Endothelial cell (in vitro differentiated cells): ENCODE results near the gene ARHGEF28. TPM values are rescaled to one million over a fixed set of nuclear protein-coding genes. Genes with fewer than 3 reads are reported as not detected.

Experiments used
- DNase-seq: peaks from one replicate; pipeline ENCODE4 v3.0.0; 2021; ENCODE audit warnings: low spot score
- H3K27ac Mint-ChIP-seq: one replicate; pipeline ENCODE4 v1.8.0; 2021; ENCODE audit warnings: mixed read lengths, inconsistent platforms; ENCODE audit not compliant: unreplicated experiment
- H3K27me3 Mint-ChIP-seq: one replicate; pipeline ENCODE4 v1.8.0; 2021; ENCODE audit warnings: mild to moderate bottlenecking, moderate library complexity, mixed read lengths, inconsistent platforms; ENCODE audit not compliant: unreplicated experiment
- H3K36me3 Mint-ChIP-seq: one replicate; pipeline ENCODE4 v1.8.0; 2021; ENCODE audit warnings: mild to moderate bottlenecking, low read depth, mixed read lengths, inconsistent platforms; ENCODE audit not compliant: unreplicated experiment
- H3K4me1 Mint-ChIP-seq: one replicate; pipeline ENCODE4 v1.8.0; 2021; ENCODE audit warnings: mild to moderate bottlenecking, mixed read lengths, inconsistent platforms; ENCODE audit not compliant: unreplicated experiment
- H3K4me3 Mint-ChIP-seq: one replicate; pipeline ENCODE4 v1.8.0; 2021; ENCODE audit warnings: mild to moderate bottlenecking, mixed read lengths, inconsistent platforms; ENCODE audit not compliant: unreplicated experiment
- H3K9me3 Mint-ChIP-seq: one replicate; pipeline ENCODE4 v1.8.0; 2021; ENCODE audit warnings: mixed read lengths, inconsistent platforms; ENCODE audit not compliant: unreplicated experiment
- CTCF ChIP-seq: fragments of 200-600 bp; sonication (generic); IDR thresholded peaks from one replicate; pipeline ENCODE4 v1.5.0; 2021; ENCODE audit warnings: antibody characterized with exemption; ENCODE audit not compliant: unreplicated experiment
- total RNA-seq: library from RNA; stranded (reverse); fragmentation: NEBNext Ultra II Directional; extraction: Animal tissue kit (Norgen Biotek cat#: 25700); gene quantifications from one replicate; pipeline ENCODE4 v1.2.1, GENCODE V29; 2021; ENCODE audit not compliant: unreplicated experiment

ARHGEF28 gene
- total RNA-seq, 1 donor from 2014 or later = 1.5 TPM

GRCh38 chr5:73647721-73648120 lies 21.7 kb downstream of the ARHGEF28 start:
- H3K9me3 Mint-ChIP-seq = no peaks in the 10 kb centered on the region
- DNase-seq = no peak
- H3K4me3 Mint-ChIP-seq = no peak overlapping the region
- H3K27ac Mint-ChIP-seq = no peak overlapping the region
- H3K36me3 Mint-ChIP-seq = no peaks in the 10 kb centered on the region
- no peak for TF ChIP-seq CTCF
- H3K27me3 Mint-ChIP-seq = no peaks in the 10 kb centered on the region
- H3K4me1 Mint-ChIP-seq = no peaks in the 10 kb centered on the region

GRCh38 chr5:73648515-73648914 lies 22.5 kb downstream of the ARHGEF28 start:
- Mint-ChIP-seq H3K4me1 (no peaks in the 10 kb centered on the region), H3K27ac (no peak overlapping the region), H3K4me3 (no peak overlapping the region), H3K27me3 (no peaks in the 10 kb centered on the region), H3K9me3 (no peaks in the 10 kb centered on the region), H3K36me3 (no peaks in the 10 kb centered on the region)
- DNase-seq = no peak
- no peak for TF ChIP-seq CTCF

- TF ChIP-seq CTCF = no peak
- no peaks in the 10 kb centered on the region for H3K27me3 Mint-ChIP-seq
- peaks cover 4% of the 10 kb centered on the region for H3K4me1 Mint-ChIP-seq
- no peaks in the 10 kb centered on the region for H3K36me3 Mint-ChIP-seq
- no peak for DNase-seq
- H3K9me3 Mint-ChIP-seq = no peaks in the 10 kb centered on the region
- H3K4me3 Mint-ChIP-seq = no peak overlapping the region
- H3K27ac Mint-ChIP-seq = no peak overlapping the region
These were observed 23.9 kb downstream of the ARHGEF28 start for GRCh38 chr5:73649926-73650325.

- no peak overlapping the region for H3K4me3 Mint-ChIP-seq
- H3K27ac Mint-ChIP-seq = peak overlapping the region; percentile 3
- no peak for DNase-seq
- H3K9me3 Mint-ChIP-seq = no peaks in the 10 kb centered on the region
- peaks cover 4% of the 10 kb centered on the region for H3K4me1 Mint-ChIP-seq
- no peaks in the 10 kb centered on the region for H3K36me3 Mint-ChIP-seq
- TF ChIP-seq CTCF = no peak
- H3K27me3 Mint-ChIP-seq = no peaks in the 10 kb centered on the region
These were observed 26.4 kb downstream of the ARHGEF28 start for GRCh38 chr5:73652391-73652790.

- peaks cover 4% of the 10 kb centered on the region for H3K4me1 Mint-ChIP-seq
- no peaks in the 10 kb centered on the region for H3K27me3 Mint-ChIP-seq
- no peak for TF ChIP-seq CTCF
- no peaks in the 10 kb centered on the region for H3K36me3 Mint-ChIP-seq
- DNase-seq = no peak
- no peak overlapping the region for H3K4me3 Mint-ChIP-seq
- H3K27ac Mint-ChIP-seq = no peak overlapping the region
- H3K9me3 Mint-ChIP-seq = no peaks in the 10 kb centered on the region
These were observed 28.3 kb downstream of the ARHGEF28 start for GRCh38 chr5:73654171-73654811.
